Measurements from ENCODE around the gene CSK. TPM values are rescaled to one million over a fixed set of nuclear protein-coding genes. Genes with fewer than 3 reads are reported as not detected.

The CSK gene
- polyA plus RNA-seq, 2 of the 4 experiments (the other 2 are of a cell fraction): 17.8 to 63.0 TPM

DNA sequence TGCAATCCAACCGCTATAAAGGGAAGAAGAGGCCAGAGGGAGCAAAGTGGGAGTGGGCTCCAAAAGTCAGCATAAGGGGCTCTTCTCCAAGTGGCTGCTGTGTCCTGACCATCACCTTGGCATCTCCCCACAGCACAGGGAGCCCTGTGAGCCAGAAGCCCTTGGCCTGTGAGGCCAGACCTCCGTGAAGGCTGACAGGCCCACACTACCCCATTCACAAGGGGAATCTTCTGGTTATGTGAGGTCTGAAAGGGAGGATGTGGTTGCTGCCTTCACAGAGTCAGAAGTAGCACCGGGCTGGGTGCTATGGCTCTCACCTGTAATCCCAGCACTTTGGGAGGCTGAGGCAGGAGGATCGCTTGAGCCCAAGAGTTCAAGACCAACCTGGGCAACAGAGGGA lies 63.7 kb downstream of the CSK start:
- TF ChIP-seq RARB (CRISPR knock-in tag; IDR thresholded peaks at IDR 0.05): no peak
- no peak for TF ChIP-seq HOXA7 (CRISPR knock-in tag; IDR thresholded peaks at IDR 0.05)
- WGBS (ENCODE audit: missing lambda C conversion rate): 96% methylated on average over 4 of the region's 4 CpGs
- no peaks in the 10 kb centered on the region for H3K9me3 ChIP-seq
- H3K4me1 ChIP-seq: peaks cover 13% of the 10 kb centered on the region
- no peak overlapping the region for H3K4me2 ChIP-seq
- ChIA-PET POLR2A (no interaction called here), CTCF (interaction anchor here (66.7 kb wide), 1 partner anchor 55 kb away, joined by 1908 read pairs; the partner anchor contains the start of genes CSK and LMAN1L)
- no peak overlapping the region for H3K4me3 ChIP-seq
- FAIRE-seq (no peak), DNase-seq (ENCODE audit: low read depth in 1 of 2, low spot score in 1 of 2) (no peak), ATAC-seq (no peak)
- H3K27ac ChIP-seq: no peak overlapping the region

DNA sequence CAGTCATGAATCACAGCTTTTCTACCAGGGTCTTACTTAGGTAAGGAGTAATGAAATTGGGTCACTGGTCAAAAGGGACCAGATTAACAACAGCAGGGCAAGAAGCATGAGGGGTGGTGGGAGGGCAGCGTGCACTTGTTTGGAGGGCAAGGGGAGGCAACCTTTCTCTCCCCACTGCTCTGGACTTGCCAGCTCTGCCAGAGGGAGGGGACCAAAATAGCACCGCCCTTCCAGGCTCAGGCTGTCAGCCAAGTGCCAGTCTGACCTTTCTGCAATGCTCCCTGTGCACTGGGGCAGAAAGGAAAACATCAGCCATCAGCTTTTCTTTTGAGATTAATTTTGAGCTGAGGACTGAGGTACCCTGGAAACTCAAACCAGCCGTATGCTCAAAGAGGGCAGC lies 65.6 kb downstream of the CSK start:
- WGBS (ENCODE audit: missing lambda C conversion rate): 92% methylated on average over 3 of the region's 3 CpGs
- H3K27ac ChIP-seq: no peak overlapping the region
- ChIA-PET CTCF (interaction anchor here (0.9 to 66.7 kb wide), 3 partner anchors 54 to 103 kb away, joined by 3 to 1908 read pairs (median 6); partner anchors contain the start of genes CSK and LMAN1L), POLR2A (no interaction called here)
- TF ChIP-seq ZSCAN20 (CRISPR knock-in tag; IDR thresholded peaks at IDR 0.05) (no peak), HDAC2 (IDR thresholded peaks at IDR 0.05) (no peak), TP53 (CRISPR knock-in tag; IDR thresholded peaks at IDR 0.05) (no peak), BHLHE40 (IDR thresholded peaks at IDR 0.05; ENCODE audit: low read depth, low read length) (no peak), FOSL2 (IDR thresholded peaks at IDR 0.05) (no peak), FOSL2 (CRISPR knock-in tag; IDR thresholded peaks at IDR 0.05) (no peak), JUN (IDR thresholded peaks at IDR 0.05) (no peak), RAD21 (conservative IDR thresholded peaks at IDR 0.05 in 1 of 2, IDR thresholded peaks at IDR 0.05 in 1 of 2) (no peak), HOXB5 (CRISPR knock-in tag; IDR thresholded peaks at IDR 0.05) (no peak), CBX2 (IDR thresholded peaks at IDR 0.05; ENCODE audit: borderline replicate concordance, low read depth) (no peak), KDM5A (IDR thresholded peaks at IDR 0.05) (no peak), KDM1A (IDR thresholded peaks at IDR 0.05; ENCODE audit: low read depth) (no peak)
- TF ChIP-seq, protein P1, sequence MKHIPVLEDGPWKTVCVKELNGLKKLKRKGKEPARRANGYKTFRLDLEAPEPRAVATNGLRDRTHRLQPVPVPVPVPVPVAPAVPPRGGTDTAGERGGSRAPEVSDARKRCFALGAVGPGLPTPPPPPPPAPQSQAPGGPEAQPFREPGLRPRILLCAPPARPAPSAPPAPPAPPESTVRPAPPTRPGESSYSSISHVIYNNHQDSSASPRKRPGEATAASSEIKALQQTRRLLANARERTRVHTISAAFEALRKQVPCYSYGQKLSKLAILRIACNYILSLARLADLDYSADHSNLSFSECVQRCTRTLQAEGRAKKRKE (CRISPR knock-in tag; IDR thresholded peaks at IDR 0.05; ENCODE audit: low read depth): no peak
- TF ChIP-seq, protein P2, sequence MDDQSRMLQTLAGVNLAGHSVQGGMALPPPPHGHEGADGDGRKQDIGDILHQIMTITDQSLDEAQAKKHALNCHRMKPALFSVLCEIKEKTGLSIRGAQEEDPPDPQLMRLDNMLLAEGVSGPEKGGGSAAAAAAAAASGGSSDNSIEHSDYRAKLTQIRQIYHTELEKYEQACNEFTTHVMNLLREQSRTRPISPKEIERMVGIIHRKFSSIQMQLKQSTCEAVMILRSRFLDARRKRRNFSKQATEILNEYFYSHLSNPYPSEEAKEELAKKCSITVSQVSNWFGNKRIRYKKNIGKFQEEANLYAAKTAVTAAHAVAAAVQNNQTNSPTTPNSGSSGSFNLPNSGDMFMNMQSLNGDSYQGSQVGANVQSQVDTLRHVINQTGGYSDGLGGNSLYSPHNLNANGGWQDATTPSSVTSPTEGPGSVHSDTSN (IDR thresholded peaks at IDR 0.05): no peak
- TF ChIP-seq, protein P3, sequence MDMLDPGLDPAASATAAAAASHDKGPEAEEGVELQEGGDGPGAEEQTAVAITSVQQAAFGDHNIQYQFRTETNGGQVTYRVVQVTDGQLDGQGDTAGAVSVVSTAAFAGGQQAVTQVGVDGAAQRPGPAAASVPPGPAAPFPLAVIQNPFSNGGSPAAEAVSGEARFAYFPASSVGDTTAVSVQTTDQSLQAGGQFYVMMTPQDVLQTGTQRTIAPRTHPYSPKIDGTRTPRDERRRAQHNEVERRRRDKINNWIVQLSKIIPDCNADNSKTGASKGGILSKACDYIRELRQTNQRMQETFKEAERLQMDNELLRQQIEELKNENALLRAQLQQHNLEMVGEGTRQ (IDR thresholded peaks at IDR 0.05): no peak
- TF ChIP-seq, protein P4, sequence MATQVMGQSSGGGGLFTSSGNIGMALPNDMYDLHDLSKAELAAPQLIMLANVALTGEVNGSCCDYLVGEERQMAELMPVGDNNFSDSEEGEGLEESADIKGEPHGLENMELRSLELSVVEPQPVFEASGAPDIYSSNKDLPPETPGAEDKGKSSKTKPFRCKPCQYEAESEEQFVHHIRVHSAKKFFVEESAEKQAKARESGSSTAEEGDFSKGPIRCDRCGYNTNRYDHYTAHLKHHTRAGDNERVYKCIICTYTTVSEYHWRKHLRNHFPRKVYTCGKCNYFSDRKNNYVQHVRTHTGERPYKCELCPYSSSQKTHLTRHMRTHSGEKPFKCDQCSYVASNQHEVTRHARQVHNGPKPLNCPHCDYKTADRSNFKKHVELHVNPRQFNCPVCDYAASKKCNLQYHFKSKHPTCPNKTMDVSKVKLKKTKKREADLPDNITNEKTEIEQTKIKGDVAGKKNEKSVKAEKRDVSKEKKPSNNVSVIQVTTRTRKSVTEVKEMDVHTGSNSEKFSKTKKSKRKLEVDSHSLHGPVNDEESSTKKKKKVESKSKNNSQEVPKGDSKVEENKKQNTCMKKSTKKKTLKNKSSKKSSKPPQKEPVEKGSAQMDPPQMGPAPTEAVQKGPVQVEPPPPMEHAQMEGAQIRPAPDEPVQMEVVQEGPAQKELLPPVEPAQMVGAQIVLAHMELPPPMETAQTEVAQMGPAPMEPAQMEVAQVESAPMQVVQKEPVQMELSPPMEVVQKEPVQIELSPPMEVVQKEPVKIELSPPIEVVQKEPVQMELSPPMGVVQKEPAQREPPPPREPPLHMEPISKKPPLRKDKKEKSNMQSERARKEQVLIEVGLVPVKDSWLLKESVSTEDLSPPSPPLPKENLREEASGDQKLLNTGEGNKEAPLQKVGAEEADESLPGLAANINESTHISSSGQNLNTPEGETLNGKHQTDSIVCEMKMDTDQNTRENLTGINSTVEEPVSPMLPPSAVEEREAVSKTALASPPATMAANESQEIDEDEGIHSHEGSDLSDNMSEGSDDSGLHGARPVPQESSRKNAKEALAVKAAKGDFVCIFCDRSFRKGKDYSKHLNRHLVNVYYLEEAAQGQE (IDR thresholded peaks at IDR 0.05): no peak
- no peak overlapping the region for H3K4me2 ChIP-seq
- DNase-seq (ENCODE audit: low read depth in 1 of 2, low spot score in 1 of 2) (no peak), ATAC-seq (no peak), FAIRE-seq (no peak)
- peaks cover 4% of the 10 kb centered on the region; the same call in 1 of the 3 replicates for H3K4me1 ChIP-seq
- H3K9me3 ChIP-seq: no peaks in the 10 kb centered on the region
- H3K4me3 ChIP-seq: no peak overlapping the region

DNA sequence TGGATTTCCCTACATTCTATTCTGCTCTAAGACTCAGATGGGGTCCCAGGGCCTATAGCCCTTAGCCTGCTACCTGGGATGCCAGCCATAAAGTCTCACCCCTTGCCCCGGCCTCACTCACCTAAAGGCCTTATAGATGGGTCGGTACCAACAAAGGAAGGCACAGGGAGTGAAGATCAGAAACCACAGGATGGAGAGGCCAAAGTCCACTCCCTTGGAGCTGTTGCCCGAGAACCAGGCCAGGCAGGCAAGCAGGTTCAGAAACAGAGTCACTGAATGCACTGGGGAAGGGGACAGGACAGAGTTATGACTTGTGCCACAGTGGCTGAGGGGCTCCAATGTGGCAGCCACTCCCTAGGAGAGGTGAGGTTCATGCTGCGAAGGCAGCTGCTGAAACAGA lies 68.5 kb downstream of the CSK start:
- Histone ChIP-seq H3K27ac (no peak overlapping the region), H3K4me1 (no peaks in the 10 kb centered on the region), H3K4me2 (no peak overlapping the region), H3K9me3 (no peaks in the 10 kb centered on the region), H3K4me3 (no peak overlapping the region)
- no peak for TF ChIP-seq EP300 (IDR thresholded peaks at IDR 0.05)
- no peak for TF ChIP-seq HOXB13 (CRISPR knock-in tag; IDR thresholded peaks at IDR 0.05; ENCODE audit: low read depth)
- TF ChIP-seq RARB (CRISPR knock-in tag; IDR thresholded peaks at IDR 0.05): no peak
- TF ChIP-seq, protein P4 (IDR thresholded peaks at IDR 0.05): no peak
- no peak for DNase-seq (ENCODE audit: low read depth in 1 of 2, low spot score in 1 of 2)
- CTCF ChIA-PET: interaction anchor here (1.2 to 66.7 kb wide), 2 partner anchors 51 to 60 kb away, joined by 3 to 1908 read pairs; partner anchors contain the start of genes CSK and LMAN1L
- POLR2A ChIA-PET: no interaction called here
- ATAC-seq: no peak
- WGBS (ENCODE audit: missing lambda C conversion rate): 95% methylated on average over 4 of the region's 4 CpGs
- no peak for FAIRE-seq
